ENCODE results near the gene TRIM25.
"Not testable (repeated sequence)": the region's sequence is repeated elsewhere in the genome, so short reads cannot be mapped to it uniquely, and the experiment has no call there.

The TRIM25 gene

DNA sequence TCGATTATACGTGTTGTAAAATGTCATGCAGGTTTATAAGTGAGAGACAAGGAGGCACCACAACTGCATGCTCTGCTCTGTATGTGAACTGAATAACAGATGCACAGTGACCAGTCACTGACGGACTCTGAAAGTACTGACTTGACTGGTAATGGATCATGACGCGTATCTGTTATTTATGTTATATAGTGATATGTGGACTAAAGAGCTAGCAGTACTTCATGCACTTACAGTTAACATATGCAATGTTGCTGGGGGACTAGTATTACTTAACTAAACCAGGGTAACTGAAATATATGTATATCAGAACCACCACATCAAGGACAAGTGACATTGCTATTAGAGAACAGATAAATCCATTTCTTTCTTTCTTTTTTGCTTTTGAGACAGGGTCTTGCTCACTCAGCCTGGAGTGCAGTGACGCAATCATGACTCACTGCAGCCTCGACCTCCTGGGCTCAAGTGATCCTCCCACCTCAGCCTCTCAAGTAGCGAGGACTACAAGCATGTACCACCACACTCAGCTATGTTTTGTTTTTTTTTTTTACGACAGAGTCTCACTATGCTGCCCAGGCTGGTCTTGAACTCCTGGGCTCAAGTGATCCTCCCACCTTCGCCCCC, 29.8 kb upstream of the TRIM25 start:
- no peak for DNase-seq (ENCODE audit: low spot score)
- H3K4me3 ChIP-seq (ENCODE audit: low read length in 2 of 2) = no peak overlapping the region
- no peak overlapping the region for H2AK5ac ChIP-seq (ENCODE audit: low read depth, low read length)
- no peak overlapping the region for H3K23ac ChIP-seq (ENCODE audit: low read depth, low read length, poor library complexity)
- H3K36me3 ChIP-seq (replicated peaks in 1 of 2; ENCODE audit: control insufficient read depth in 2 of 2, insufficient read depth in 2 of 2, low read length in 2 of 2) = peaks cover 8 to 92% of the 10 kb centered on the region in 2 donors
- no peak overlapping the region for H2BK120ac ChIP-seq (ENCODE audit: low read depth, low read length)
- H3K4me1 ChIP-seq (ENCODE audit: control insufficient read depth in 2 of 2, insufficient read depth in 1 of 2, low read depth in 1 of 2, low read length in 2 of 2) = no peaks in the 10 kb centered on the region
- no CpG with 5 or more reads among the region's 10 CpGs for WGBS, 2 donors (ENCODE audit: extremely low coverage in 2 of 2, insufficient read length in 2 of 2, insufficient replicate concordance in 1 of 2)
- no peak overlapping the region for H2AFZ ChIP-seq (ENCODE audit: low read length)
- no peaks in the 10 kb centered on the region for H3K79me1 ChIP-seq (ENCODE audit: low read depth, low read length)
- no peak overlapping the region for H3K9ac ChIP-seq (ENCODE audit: low read depth, low read length, poor library complexity)
- no peak overlapping the region for H3K27ac ChIP-seq (replicated peaks; ENCODE audit: low read length)
- H2BK5ac ChIP-seq (ENCODE audit: low read length) = no peak overlapping the region
- no peak overlapping the region for H3K14ac ChIP-seq (ENCODE audit: low read length)
- H2BK12ac ChIP-seq (ENCODE audit: low read length) = no peak overlapping the region
- H3K4ac ChIP-seq (ENCODE audit: low read length) = no peak overlapping the region
- no peak overlapping the region for H2BK15ac ChIP-seq (ENCODE audit: low read length)
- no peak overlapping the region for H4K8ac ChIP-seq (ENCODE audit: low read depth, low read length)
- no peak overlapping the region for H4K91ac ChIP-seq (ENCODE audit: low read depth, low read length, poor library complexity)
- no peak overlapping the region for H3K4me2 ChIP-seq (ENCODE audit: insufficient read depth, low read length, poor library complexity, severe bottlenecking)
- H3K27me3 ChIP-seq (ENCODE audit: control insufficient read depth in 3 of 3, insufficient read depth in 3 of 3, low read depth in 1 of 3, low read length in 3 of 3) = no peaks in the 10 kb centered on the region
- no peaks in the 10 kb centered on the region for H3K9me3 ChIP-seq (replicated peaks in 1 of 2; ENCODE audit: control insufficient read depth in 2 of 2, insufficient read depth in 1 of 2, low read depth in 1 of 2, low read length in 2 of 2)
- no peak overlapping the region for H3K18ac ChIP-seq (ENCODE audit: low read length)

DNA sequence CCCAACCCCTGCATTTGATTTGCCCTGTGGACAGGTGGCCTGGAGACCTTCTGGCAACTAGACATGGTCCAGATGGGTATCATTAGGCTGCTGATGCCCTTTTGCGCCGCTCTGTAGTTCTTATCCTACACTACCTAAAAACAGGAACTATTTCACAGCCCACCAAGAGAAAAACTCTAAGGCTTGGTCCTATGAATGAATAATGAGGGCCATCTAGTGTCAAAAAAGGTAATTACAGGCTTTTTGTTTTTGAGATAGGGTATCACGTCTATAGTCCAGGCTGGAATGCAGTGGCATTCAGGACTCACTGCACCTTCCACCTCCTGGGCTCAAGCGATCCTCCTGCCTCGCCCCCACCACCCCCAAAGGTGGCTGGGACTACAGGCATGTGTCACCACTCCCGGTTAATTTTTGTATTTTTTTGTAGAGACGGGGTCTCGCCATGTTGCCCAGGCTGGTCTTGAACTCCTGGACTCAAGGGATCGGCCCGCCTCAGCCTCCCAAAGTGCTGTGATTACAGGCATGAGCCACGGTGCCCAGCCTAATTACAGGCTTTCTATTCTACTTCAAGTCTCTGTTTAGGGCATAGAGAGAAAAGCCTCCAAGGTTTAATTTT, 26.1 kb upstream of the TRIM25 start:
- no peak overlapping the region for H4K8ac ChIP-seq (ENCODE audit: low read depth, low read length)
- no peak overlapping the region for H2AK5ac ChIP-seq (ENCODE audit: low read depth, low read length)
- H3K36me3 ChIP-seq (replicated peaks in 1 of 2; ENCODE audit: control insufficient read depth in 2 of 2, insufficient read depth in 2 of 2, low read length in 2 of 2) = peaks cover 21 to 93% of the 10 kb centered on the region in 2 donors
- no peak overlapping the region for H4K91ac ChIP-seq (ENCODE audit: low read depth, low read length, poor library complexity)
- no peak overlapping the region for H3K4me3 ChIP-seq (ENCODE audit: low read length in 2 of 2)
- no peak overlapping the region for H3K9ac ChIP-seq (ENCODE audit: low read depth, low read length, poor library complexity)
- H3K4me2 ChIP-seq (ENCODE audit: insufficient read depth, low read length, poor library complexity, severe bottlenecking) = no peak overlapping the region
- no peak overlapping the region for H3K18ac ChIP-seq (ENCODE audit: low read length)
- no peak overlapping the region for H2AFZ ChIP-seq (ENCODE audit: low read length)
- H2BK12ac ChIP-seq (ENCODE audit: low read length) = no peak overlapping the region
- H3K23ac ChIP-seq (ENCODE audit: low read depth, low read length, poor library complexity) = no peak overlapping the region
- no peak overlapping the region for H3K14ac ChIP-seq (ENCODE audit: low read length)
- H3K27ac ChIP-seq (replicated peaks; ENCODE audit: low read length) = no peak overlapping the region
- H2BK5ac ChIP-seq (ENCODE audit: low read length) = no peak overlapping the region
- H3K4ac ChIP-seq (ENCODE audit: low read length) = no peak overlapping the region
- H3K27me3 ChIP-seq (ENCODE audit: control insufficient read depth in 3 of 3, insufficient read depth in 3 of 3, low read depth in 1 of 3, low read length in 3 of 3) = no peaks in the 10 kb centered on the region
- no CpG with 5 or more reads among the region's 11 CpGs for WGBS, 2 donors (ENCODE audit: extremely low coverage in 2 of 2, insufficient read length in 2 of 2, insufficient replicate concordance in 1 of 2)
- no peaks in the 10 kb centered on the region for H3K9me3 ChIP-seq (replicated peaks in 1 of 2; ENCODE audit: control insufficient read depth in 2 of 2, insufficient read depth in 1 of 2, low read depth in 1 of 2, low read length in 2 of 2)
- no peak overlapping the region for H2BK120ac ChIP-seq (ENCODE audit: low read depth, low read length)
- H2BK15ac ChIP-seq (ENCODE audit: low read length) = no peak overlapping the region
- DNase-seq (ENCODE audit: low spot score) = peak; percentile 66
- no peaks in the 10 kb centered on the region for H3K4me1 ChIP-seq (ENCODE audit: control insufficient read depth in 2 of 2, insufficient read depth in 1 of 2, low read depth in 1 of 2, low read length in 2 of 2)
- H3K79me1 ChIP-seq (ENCODE audit: low read depth, low read length) = no peaks in the 10 kb centered on the region

DNA sequence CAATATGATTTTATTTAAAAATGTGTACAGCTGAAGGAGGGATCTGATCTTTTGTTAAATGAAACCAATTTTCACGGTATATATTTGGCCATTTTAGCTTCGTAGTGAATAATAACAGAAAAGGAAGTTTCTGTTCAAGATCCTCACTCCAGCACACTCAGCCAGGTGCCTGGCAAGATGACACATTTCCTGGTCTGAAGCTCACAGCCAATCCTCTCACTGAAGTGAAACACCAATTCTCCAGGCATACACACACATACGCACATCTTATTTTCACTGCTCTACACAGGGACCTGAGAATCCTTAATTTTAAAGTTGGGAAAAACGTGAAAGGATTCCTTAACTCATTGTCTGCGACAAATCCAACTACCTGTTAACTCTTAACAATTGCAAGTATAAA, 24.4 kb upstream of the TRIM25 start:
- not testable (repeated sequence) for H3K9me3 ChIP-seq (replicated peaks in 1 of 2; ENCODE audit: control insufficient read depth in 2 of 2, insufficient read depth in 1 of 2, low read depth in 1 of 2, low read length in 2 of 2); H2BK15ac ChIP-seq (ENCODE audit: low read length); H3K4ac ChIP-seq (ENCODE audit: low read length); H4K91ac ChIP-seq (ENCODE audit: low read depth, low read length, poor library complexity); H2BK120ac ChIP-seq (ENCODE audit: low read depth, low read length); H3K4me1 ChIP-seq (ENCODE audit: control insufficient read depth in 2 of 2, insufficient read depth in 1 of 2, low read depth in 1 of 2, low read length in 2 of 2); H2BK12ac ChIP-seq (ENCODE audit: low read length); H3K4me3 ChIP-seq (ENCODE audit: low read length in 2 of 2); DNase-seq (ENCODE audit: low spot score); H3K79me1 ChIP-seq (ENCODE audit: low read depth, low read length); H3K27ac ChIP-seq (replicated peaks; ENCODE audit: low read length); H3K18ac ChIP-seq (ENCODE audit: low read length); H2AK5ac ChIP-seq (ENCODE audit: low read depth, low read length); H3K9ac ChIP-seq (ENCODE audit: low read depth, low read length, poor library complexity); H2AFZ ChIP-seq (ENCODE audit: low read length); H2BK5ac ChIP-seq (ENCODE audit: low read length); H3K27me3 ChIP-seq (ENCODE audit: control insufficient read depth in 3 of 3, insufficient read depth in 3 of 3, low read depth in 1 of 3, low read length in 3 of 3); H3K23ac ChIP-seq (ENCODE audit: low read depth, low read length, poor library complexity); H3K14ac ChIP-seq (ENCODE audit: low read length); H3K4me2 ChIP-seq (ENCODE audit: insufficient read depth, low read length, poor library complexity, severe bottlenecking); H4K8ac ChIP-seq (ENCODE audit: low read depth, low read length)
- H3K36me3 ChIP-seq (replicated peaks in 1 of 2; ENCODE audit: control insufficient read depth in 2 of 2, insufficient read depth in 2 of 2, low read length in 2 of 2) = peaks cover 18 to 90% of the 10 kb centered on the region in 2 donors
- no CpG with 5 or more reads among the region's 5 CpGs for WGBS, 2 donors (ENCODE audit: extremely low coverage in 2 of 2, insufficient read length in 2 of 2, insufficient replicate concordance in 1 of 2)

DNA sequence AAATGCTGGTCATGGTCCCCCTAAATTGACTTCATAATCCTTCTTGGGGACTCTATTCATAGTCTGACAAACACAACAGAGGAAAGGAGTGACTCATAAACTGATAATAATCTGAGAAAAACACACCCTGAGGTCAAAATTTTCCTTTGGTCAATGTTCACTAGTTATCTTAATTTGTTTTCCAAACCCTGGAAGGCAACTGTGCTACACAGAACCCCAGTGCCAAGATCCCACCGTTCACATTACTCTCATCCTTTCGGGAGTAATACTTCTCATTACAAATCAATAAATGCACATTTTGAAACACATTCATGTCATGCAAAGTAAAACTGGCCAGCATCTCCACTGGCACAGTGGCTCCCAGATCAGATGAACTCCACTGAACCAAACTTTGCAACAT, 23.8 kb upstream of the TRIM25 start:
- no peak overlapping the region for H3K4ac ChIP-seq (ENCODE audit: low read length)
- DNase-seq (ENCODE audit: low spot score) = no peak
- H3K4me3 ChIP-seq (ENCODE audit: low read length in 2 of 2) = no peak overlapping the region
- H3K14ac ChIP-seq (ENCODE audit: low read length) = no peak overlapping the region
- H2BK15ac ChIP-seq (ENCODE audit: low read length) = no peak overlapping the region
- no peak overlapping the region for H4K91ac ChIP-seq (ENCODE audit: low read depth, low read length, poor library complexity)
- no peak overlapping the region for H3K9ac ChIP-seq (ENCODE audit: low read depth, low read length, poor library complexity)
- no peak overlapping the region for H3K4me2 ChIP-seq (ENCODE audit: insufficient read depth, low read length, poor library complexity, severe bottlenecking)
- no peaks in the 10 kb centered on the region for H3K4me1 ChIP-seq (ENCODE audit: control insufficient read depth in 2 of 2, insufficient read depth in 1 of 2, low read depth in 1 of 2, low read length in 2 of 2)
- H2AFZ ChIP-seq (ENCODE audit: low read length) = no peak overlapping the region
- no peak overlapping the region for H2BK12ac ChIP-seq (ENCODE audit: low read length)
- no peaks in the 10 kb centered on the region for H3K79me1 ChIP-seq (ENCODE audit: low read depth, low read length)
- WGBS, 2 donors (ENCODE audit: extremely low coverage in 2 of 2, insufficient read length in 2 of 2, insufficient replicate concordance in 1 of 2) = no CpG with 5 or more reads among the region's 2 CpGs
- H2BK120ac ChIP-seq (ENCODE audit: low read depth, low read length) = no peak overlapping the region
- no peaks in the 10 kb centered on the region for H3K27me3 ChIP-seq (ENCODE audit: control insufficient read depth in 3 of 3, insufficient read depth in 3 of 3, low read depth in 1 of 3, low read length in 3 of 3)
- H2BK5ac ChIP-seq (ENCODE audit: low read length) = no peak overlapping the region
- peaks cover under 1 to 3% of the 10 kb centered on the region in 2 donors for H3K9me3 ChIP-seq (replicated peaks in 1 of 2; ENCODE audit: control insufficient read depth in 2 of 2, insufficient read depth in 1 of 2, low read depth in 1 of 2, low read length in 2 of 2)
- no peak overlapping the region for H3K18ac ChIP-seq (ENCODE audit: low read length)
- H3K27ac ChIP-seq (replicated peaks; ENCODE audit: low read length) = no peak overlapping the region
- peaks cover 17 to 85% of the 10 kb centered on the region in 2 donors for H3K36me3 ChIP-seq (replicated peaks in 1 of 2; ENCODE audit: control insufficient read depth in 2 of 2, insufficient read depth in 2 of 2, low read length in 2 of 2)
- H3K23ac ChIP-seq (ENCODE audit: low read depth, low read length, poor library complexity) = no peak overlapping the region
- H4K8ac ChIP-seq (ENCODE audit: low read depth, low read length) = no peak overlapping the region
- H2AK5ac ChIP-seq (ENCODE audit: low read depth, low read length) = no peak overlapping the region
